GM19452 (cell line): ENCODE measurements around the gene SHC4.

Source experiments
- ATAC-seq: cut with Tn5 transposase; IDR thresholded peaks from one replicate; pipeline ENCODE4 v1.9.1; 2021; ENCODE audit not compliant: unreplicated experiment

The SHC4 gene

GRCh38 chr15:48888836-48889235 lies 74.9 kb downstream of the SHC4 start:
- ATAC-seq: no peak

GRCh38 chr15:48888191-48888590 lies 75.5 kb downstream of the SHC4 start:
- no peak for ATAC-seq

DNA sequence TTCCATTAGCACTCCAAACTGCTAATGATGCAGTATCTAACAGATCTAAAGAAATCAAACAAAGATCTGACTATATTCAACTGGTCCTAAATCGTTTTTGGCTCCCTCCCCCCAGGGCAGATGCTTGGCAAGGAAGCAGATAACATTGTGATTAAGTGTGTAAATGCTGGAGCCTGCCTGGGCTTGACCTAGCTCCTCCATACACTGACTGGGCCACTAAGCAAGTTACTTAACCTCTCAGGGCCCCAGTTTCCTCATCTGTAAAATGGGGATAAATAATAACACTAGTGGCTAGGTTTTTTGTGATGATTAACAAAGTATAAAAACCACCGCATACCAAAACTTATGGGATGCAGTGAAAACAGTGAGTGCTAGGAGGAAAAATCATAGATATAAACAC lies 76.6 kb downstream of the SHC4 start:
- no peak for ATAC-seq

DNA sequence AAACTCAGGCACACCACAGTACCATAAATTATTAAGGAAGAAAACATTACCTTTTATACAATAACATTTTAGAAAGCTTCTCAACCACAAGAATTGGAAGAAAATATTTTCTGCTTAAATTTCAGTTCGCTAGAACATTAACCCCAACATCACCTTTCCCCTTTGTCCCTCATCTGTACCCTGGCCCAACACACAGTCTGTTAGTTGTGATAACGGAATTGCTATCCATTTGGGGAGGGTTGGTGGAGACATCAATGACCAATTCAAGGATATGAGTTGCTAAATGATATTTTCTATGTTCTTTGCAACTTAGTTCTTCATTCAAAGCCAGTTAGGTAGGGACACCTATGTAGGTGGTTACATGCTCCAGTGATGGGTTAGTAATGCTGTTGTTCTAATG lies 80.0 kb downstream of the SHC4 start:
- ATAC-seq: no peak

DNA sequence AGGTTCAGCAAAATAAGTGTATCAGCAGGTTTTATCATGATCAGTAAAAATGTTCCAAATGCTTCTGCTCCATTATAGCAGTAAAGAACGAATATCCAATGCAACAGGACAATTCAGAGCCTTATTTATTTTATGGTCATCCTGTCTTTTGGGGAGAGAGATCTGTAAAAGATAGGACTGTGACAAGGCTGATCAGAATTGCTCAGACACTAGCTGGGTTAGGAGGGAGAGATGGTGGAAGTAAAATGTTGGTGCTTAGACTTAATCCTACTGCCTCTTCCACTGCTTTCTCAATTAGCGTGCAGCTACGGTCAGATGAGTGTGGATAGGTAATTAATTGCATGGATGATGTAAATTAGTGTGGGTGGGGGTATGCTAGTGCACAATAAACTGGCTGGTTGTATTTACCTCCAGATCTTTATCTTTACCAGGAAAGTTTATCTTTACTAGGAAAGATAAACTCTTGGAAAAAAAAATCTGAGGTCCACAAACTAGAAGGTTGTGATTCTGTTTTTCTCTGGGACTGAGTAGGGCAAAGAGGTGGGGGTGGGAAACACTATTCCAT lies 83.6 kb downstream of the SHC4 start:
- ATAC-seq: no peak

DNA sequence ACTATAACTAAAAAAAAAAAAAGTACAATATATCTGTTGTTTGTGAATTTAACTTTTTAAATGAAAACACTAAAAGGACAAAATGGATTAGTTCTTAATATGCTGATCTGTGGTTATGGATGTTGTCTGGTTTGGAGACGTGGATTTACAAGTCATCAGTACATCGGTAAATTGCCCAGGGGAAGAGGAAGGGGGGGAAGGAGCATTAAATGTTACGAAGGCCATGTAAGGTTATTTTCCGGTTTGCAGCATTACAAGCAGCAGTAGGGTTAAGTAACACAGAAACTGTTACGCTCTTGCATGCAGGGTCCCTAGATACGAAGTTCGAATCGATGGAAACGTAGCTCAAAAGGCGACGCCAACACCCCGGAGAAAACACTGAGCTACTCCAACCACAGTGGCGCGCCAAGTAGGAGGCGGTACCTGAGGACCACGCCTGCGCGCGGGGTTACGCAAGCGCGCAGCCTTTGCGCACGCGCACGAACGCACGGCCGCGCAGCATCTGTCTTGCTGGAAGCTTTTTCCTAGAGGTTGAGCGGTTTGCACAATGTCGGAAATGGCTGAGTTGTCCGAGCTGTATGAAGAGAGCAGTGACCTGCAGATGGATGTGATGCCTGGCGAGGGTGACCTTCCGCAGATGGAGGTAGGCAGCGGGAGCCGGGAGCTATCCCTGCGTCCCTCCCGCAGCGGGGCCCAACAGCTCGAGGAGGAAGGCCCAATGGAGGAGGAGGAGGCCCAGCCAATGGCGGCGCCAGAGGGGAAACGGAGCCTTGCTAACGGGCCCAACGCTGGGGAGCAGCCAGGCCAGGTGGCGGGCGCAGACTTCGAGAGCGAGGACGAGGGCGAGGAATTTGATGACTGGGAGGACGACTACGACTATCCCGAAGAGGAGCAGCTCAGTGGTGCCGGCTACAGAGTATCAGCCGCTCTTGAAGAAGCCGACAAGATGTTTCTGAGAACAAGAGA lies 85.8 kb downstream of the SHC4 start, which contains the start of gene EID1:
TSS of gene EID1 (plus strand) at position 505 of the 966 bp plus-strand sequence. CDS start at position 548, 43 bp downstream.
- peak; percentile 98 for ATAC-seq

- ATAC-seq: no peak
Measured at GRCh38 chr15:48876057-48876456, 87.7 kb downstream of the SHC4 start.

GRCh38 chr15:48875241-48875960 lies 88.3 kb downstream of the SHC4 start:
- ATAC-seq: no peak

GRCh38 chr15:48872632-48873031 lies 91.1 kb downstream of the SHC4 start:
- no peak for ATAC-seq

- ATAC-seq: no peak
Measured at GRCh38 chr15:48871542-48871941, 92.2 kb downstream of the SHC4 start.

- ATAC-seq: no peak
Measured at GRCh38 chr15:48869966-48870365, 93.8 kb downstream of the SHC4 start.

DNA sequence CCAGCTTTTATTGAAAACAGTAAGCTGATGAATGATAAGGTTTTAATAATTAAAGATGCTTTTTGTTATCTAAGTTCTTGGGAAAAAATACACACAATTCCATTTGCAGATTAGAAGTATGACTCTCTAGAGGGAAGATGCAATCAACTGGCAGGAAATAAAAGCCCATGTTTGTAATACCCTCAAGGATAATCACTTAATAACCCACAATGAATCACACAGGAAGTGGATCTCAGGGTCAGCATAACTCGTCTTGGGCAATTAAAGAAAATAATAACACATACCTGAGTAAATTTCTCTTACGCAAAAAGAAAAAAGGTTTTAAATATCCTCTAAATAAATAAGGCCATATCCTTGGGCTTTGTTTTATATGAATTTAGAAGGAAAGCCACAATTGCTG lies 95.2 kb downstream of the SHC4 start:
- ATAC-seq: no peak

DNA sequence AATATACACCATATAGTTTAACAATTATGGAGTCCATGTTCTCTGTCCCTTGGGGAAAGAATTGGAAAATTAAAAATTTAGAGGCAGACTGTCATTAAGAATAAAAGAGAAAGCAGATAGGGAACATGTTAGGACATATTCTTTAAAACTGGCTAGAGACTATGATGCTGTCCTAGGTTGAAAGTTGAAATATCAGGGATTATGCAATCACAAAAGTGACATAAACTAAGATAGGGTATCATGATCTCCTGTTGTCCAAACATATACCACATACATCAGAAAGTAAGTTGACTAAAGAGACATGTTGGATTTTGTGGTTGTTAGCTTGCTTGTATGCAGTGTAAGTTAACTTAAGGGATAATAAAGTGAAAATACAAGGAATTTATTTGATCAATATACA lies 95.7 kb downstream of the SHC4 start:
- ATAC-seq: no peak

DNA sequence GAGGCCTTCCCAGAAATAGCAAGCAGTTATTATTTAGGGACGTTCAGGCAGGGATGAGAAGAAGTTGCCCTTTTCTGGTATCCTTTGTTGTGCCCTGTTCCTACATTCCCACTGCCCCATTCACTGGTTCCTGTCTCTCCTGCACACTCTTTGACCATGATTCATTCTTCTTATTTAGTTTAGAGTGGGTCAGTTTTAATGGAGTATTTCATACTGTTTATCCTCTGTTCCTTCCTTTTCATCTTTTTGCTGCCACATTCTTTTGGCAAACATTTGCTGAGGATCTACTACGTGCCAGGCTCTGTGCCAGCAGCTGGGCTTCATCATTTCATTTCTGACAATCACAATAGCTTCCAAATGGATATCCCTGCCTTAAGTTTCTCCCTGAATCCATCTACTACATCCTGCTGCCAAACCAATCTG lies 97.6 kb downstream of the SHC4 start:
- ATAC-seq: no peak

DNA sequence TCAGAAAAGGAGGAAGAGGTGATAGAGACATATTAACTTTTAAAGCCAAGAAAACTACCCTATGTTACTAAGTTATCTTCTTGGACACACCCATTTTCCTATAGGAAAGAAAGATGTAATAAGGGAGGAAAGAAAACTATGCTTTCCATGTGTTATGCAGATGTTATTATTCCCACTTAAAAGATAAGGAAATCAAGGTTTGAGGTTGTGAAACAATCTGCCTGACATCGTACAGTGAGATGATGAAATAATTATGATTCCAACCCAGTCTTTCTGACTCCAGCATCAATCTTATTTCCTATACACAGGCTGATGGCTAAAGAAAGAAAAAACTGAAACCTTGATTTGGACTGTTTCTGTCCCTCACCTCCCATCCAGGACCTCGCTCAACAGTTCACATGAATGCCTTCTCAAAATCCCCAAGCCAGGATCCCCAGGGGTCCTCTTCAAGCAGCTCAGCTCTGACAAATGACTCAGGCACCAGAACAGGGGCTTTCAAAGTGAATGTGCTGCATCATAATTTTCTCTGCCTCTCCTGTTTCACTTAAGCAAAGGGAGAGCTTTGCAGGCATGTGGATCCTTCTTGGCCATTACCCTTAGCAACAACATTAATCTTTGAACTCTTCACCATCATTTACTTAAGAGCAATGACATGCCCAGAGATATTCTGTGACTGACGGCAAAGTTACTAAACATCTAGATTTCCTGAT lies 98.2 kb downstream of the SHC4 start:
- no peak for ATAC-seq

DNA sequence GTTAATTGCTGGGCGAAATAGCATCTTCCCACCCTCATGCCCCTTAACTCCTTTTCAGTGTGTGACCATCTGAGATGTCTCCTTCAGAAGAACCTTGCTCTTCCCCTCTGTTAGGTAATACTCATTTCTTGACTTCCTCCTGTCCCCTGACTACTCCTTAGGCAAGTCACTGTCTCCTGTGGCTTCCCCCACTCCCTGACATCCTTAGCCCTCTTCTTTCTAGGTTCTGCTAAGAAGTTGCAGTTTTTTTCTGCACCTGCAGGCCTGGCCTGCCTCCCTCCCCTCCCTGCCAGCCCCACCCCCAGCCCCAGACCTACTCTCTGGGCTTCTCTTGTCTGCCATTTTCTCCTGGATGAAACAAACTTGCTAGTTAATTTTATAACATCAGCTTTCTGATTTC lies 101.0 kb downstream of the SHC4 start:
- peak; percentile 49 for ATAC-seq

- no peak for ATAC-seq
Measured at GRCh38 chr15:48861813-48862431, 101.8 kb downstream of the SHC4 start.

GRCh38 chr15:48859426-48859825 lies 104.3 kb downstream of the SHC4 start:
- no peak for ATAC-seq

- no peak for ATAC-seq
Measured at GRCh38 chr15:48858401-48858800, 105.3 kb downstream of the SHC4 start.

- ATAC-seq: no peak
Measured at GRCh38 chr15:48856942-48857341, 106.8 kb downstream of the SHC4 start.
